OCI-LY3 (cell line): ENCODE data around the gene MKRN1.

Source experiments
- H2AFZ ChIP-seq: fragments of 200-600, 300-600 bp; shearing (Covaris generic); 2 replicates; pipeline ENCODE4 v1.6.0; 2014; ENCODE audit warnings: antibody characterized with exemption, low read depth, low read length
- H3K27ac ChIP-seq: fragments of 200-600, 300-600 bp; sonication (generic); 2 replicates; pipeline ENCODE4 v1.5.1; 2014; ENCODE audit warnings: mild to moderate bottlenecking, low read length, moderate library complexity, mixed read lengths
- H3K27me3 ChIP-seq: fragments of 200-600, 300-600 bp; sonication (generic); 2 replicates; pipeline ENCODE4 v1.6.1; 2014; ENCODE audit warnings: low read depth, low read length, mixed read lengths
- H3K36me3 ChIP-seq: fragments of 200-600, 300-600 bp; sonication (generic); replicated peaks from 2 replicates; pipeline ENCODE3; 2014; ENCODE audit warnings: low read depth, low read length, mixed read lengths
- H3K4me1 ChIP-seq: fragments of 300-600, 200-600 bp; sonication (generic); 2 replicates; pipeline ENCODE4 v1.6.1; 2014; ENCODE audit warnings: low read length, mixed read lengths
- H3K4me2 ChIP-seq: fragments of 200-600, 300-600 bp; sonication (generic); 2 replicates; pipeline ENCODE4 v1.6.1; 2014; ENCODE audit warnings: low read length, mixed read lengths
- H3K4me3 ChIP-seq: fragments of 300-600, 200-600 bp; sonication (generic); 2 replicates; pipeline ENCODE4 v1.5.1; 2014; ENCODE audit warnings: antibody characterized with exemption, mild to moderate bottlenecking, low read length, moderate library complexity
- H3K79me2 ChIP-seq: fragments of 300-600, 200-600 bp; shearing (Covaris generic); 2 replicates; pipeline ENCODE4 v1.6.1; 2014; ENCODE audit warnings: mild to moderate bottlenecking, low read length, mixed read lengths
- H3K9ac ChIP-seq: fragments of 300-600, 200-600 bp; shearing (Covaris generic); 2 replicates; pipeline ENCODE4 v1.6.0; 2014; ENCODE audit warnings: mild to moderate bottlenecking, low read length, moderate library complexity
- H3K9me3 ChIP-seq: fragments of 200-600, 300-600 bp; shearing (Covaris generic); 2 replicates; pipeline ENCODE4 v1.6.1; 2014; ENCODE audit warnings: low read length, mixed read lengths; ENCODE audit not compliant: insufficient read depth
- H4K20me1 ChIP-seq: fragments of 200-600, 300-600 bp; sonication (generic); 2 replicates; pipeline ENCODE4 v1.6.1; 2016; ENCODE audit warnings: low read length, mixed read lengths; ENCODE audit not compliant: insufficient read depth
- CTCF ChIP-seq: fragments of 200-600, 300-600 bp; sonication (generic); IDR thresholded peaks from 2 replicates; pipeline ENCODE4 v1.5.1; 2014; ENCODE audit warnings: antibody characterized with exemption, low read length, low read depth
- EZH2phosphoT487 ChIP-seq: fragments of 200-600 bp; shearing (Covaris generic); IDR thresholded peaks from 2 replicates; pipeline ENCODE4 v1.6.1; 2018; ENCODE audit warnings: antibody characterized with exemption, mixed run types, low read depth

Gene MKRN1

GRCh38 chr7:140525743-140526142 lies 46.4 kb upstream of the MKRN1 start:
- Histone ChIP-seq H3K27ac (no peak overlapping the region), H3K4me3 (no peak overlapping the region), H3K36me3 (no peaks in the 10 kb centered on the region), H3K79me2 (no peaks in the 10 kb centered on the region), H2AFZ (no peak overlapping the region), H3K9me3 (no peaks in the 10 kb centered on the region), H3K4me2 (no peak overlapping the region), H3K27me3 (peaks cover 5% of the 10 kb centered on the region; the same call in 1 of the 2 replicates), H4K20me1 (no peaks in the 10 kb centered on the region), H3K9ac (no peak overlapping the region), H3K4me1 (no peaks in the 10 kb centered on the region)
- TF ChIP-seq EZH2phosphoT487, result no peak
- TF ChIP-seq CTCF, result no peak

- Histone ChIP-seq H3K9ac (no peak overlapping the region), H3K27me3 (peaks cover 4% of the 10 kb centered on the region; the same call in 1 of the 2 replicates), H3K4me1 (no peaks in the 10 kb centered on the region), H4K20me1 (no peaks in the 10 kb centered on the region), H3K27ac (no peak overlapping the region), H3K4me3 (no peak overlapping the region), H3K9me3 (no peaks in the 10 kb centered on the region), H3K4me2 (no peak overlapping the region), H2AFZ (no peak overlapping the region), H3K36me3 (no peaks in the 10 kb centered on the region), H3K79me2 (no peaks in the 10 kb centered on the region)
- TF ChIP-seq CTCF (no peak), EZH2phosphoT487 (no peak)
Measured at GRCh38 chr7:140521421-140521820, 42.1 kb upstream of the MKRN1 start.

GRCh38 chr7:140519007-140519399 lies 39.7 kb upstream of the MKRN1 start:
- TF ChIP-seq CTCF, result no peak
- no peak for TF ChIP-seq EZH2phosphoT487
- Histone ChIP-seq H3K4me2 (no peak overlapping the region), H2AFZ (no peak overlapping the region), H3K9me3 (no peaks in the 10 kb centered on the region), H3K36me3 (no peaks in the 10 kb centered on the region), H3K4me3 (no peak overlapping the region), H4K20me1 (no peaks in the 10 kb centered on the region), H3K27ac (no peak overlapping the region), H3K9ac (no peak overlapping the region), H3K27me3 (no peaks in the 10 kb centered on the region), H3K79me2 (no peaks in the 10 kb centered on the region), H3K4me1 (no peaks in the 10 kb centered on the region)

- Histone ChIP-seq H3K27ac (no peak overlapping the region), H3K9ac (no peak overlapping the region), H3K36me3 (no peaks in the 10 kb centered on the region), H3K4me3 (peak overlapping the region; percentile 76), H3K4me2 (peak overlapping the region; percentile 94), H4K20me1 (no peaks in the 10 kb centered on the region), H3K9me3 (no peaks in the 10 kb centered on the region), H2AFZ (peak overlapping the region; percentile 86; the same call in 1 of the 2 replicates), H3K79me2 (no peaks in the 10 kb centered on the region), H3K27me3 (no peaks in the 10 kb centered on the region), H3K4me1 (no peaks in the 10 kb centered on the region)
- TF ChIP-seq EZH2phosphoT487 (no peak), CTCF (no peak)
Measured at GRCh38 chr7:140518370-140519006, 39.2 kb upstream of the MKRN1 start.
